Measurements from ENCODE around the gene TLCD3A.
"Not testable (repeated sequence)": the region's sequence is repeated elsewhere in the genome, so short reads cannot be mapped to it uniquely, and the experiment has no call there.

Gene TLCD3A

GRCh38 chr17:749359-749758 is 17.0 kb downstream of the TLCD3A start:
- H3K27ac ChIP-seq (ENCODE audit: low read depth, low read length); H3K4me3 ChIP-seq (ENCODE audit: low read depth, low read length); H3K27me3 ChIP-seq (ENCODE audit: insufficient read depth, low read length); H3K4me1 ChIP-seq (ENCODE audit: control insufficient read depth, insufficient read depth, low read length, unreplicated experiment); H2AFZ ChIP-seq (ENCODE audit: low read length, unreplicated experiment): not testable (repeated sequence)
- H3K79me2 ChIP-seq (ENCODE audit: control insufficient read depth, insufficient read depth, low read length, unreplicated experiment) = peaks cover 65% of the 10 kb centered on the region
- H3K36me3 ChIP-seq (ENCODE audit: insufficient read depth, low read length) = peaks cover 44% of the 10 kb centered on the region

GRCh38 chr17:750431-751037 is 18.1 kb downstream of the TLCD3A start:
- Histone ChIP-seq H2AFZ (ENCODE audit: low read length, unreplicated experiment) (no peak overlapping the region), H3K79me2 (ENCODE audit: control insufficient read depth, insufficient read depth, low read length, unreplicated experiment) (peaks cover 55% of the 10 kb centered on the region), H3K4me1 (ENCODE audit: control insufficient read depth, insufficient read depth, low read length, unreplicated experiment) (peaks cover 9% of the 10 kb centered on the region)

GRCh38 chr17:751269-752001 is 19.0 kb downstream of the TLCD3A start:
- Histone ChIP-seq H3K4me3 (ENCODE audit: low read depth, low read length) (peak overlapping the region; percentile 98), H3K27ac (ENCODE audit: low read depth, low read length) (peak overlapping the region; percentile 46; the same call in 1 of the 2 replicates), H3K36me3 (ENCODE audit: insufficient read depth, low read length) (peaks cover 30% of the 10 kb centered on the region), H3K79me2 (ENCODE audit: control insufficient read depth, insufficient read depth, low read length, unreplicated experiment) (peaks cover 51% of the 10 kb centered on the region), H2AFZ (ENCODE audit: low read length, unreplicated experiment) (peak overlapping the region; percentile 52), H3K4me1 (ENCODE audit: control insufficient read depth, insufficient read depth, low read length, unreplicated experiment) (peaks cover 9% of the 10 kb centered on the region), H3K27me3 (ENCODE audit: insufficient read depth, low read length) (no peaks in the 10 kb centered on the region)

More at GRCh38 chr17:750431-751037, 18.1 kb downstream of the TLCD3A start:
- Histone ChIP-seq H3K27me3 (ENCODE audit: insufficient read depth, low read length) (no peaks in the 10 kb centered on the region), H3K27ac (ENCODE audit: low read depth, low read length) (no peak overlapping the region), H3K36me3 (ENCODE audit: insufficient read depth, low read length) (peaks cover 38% of the 10 kb centered on the region), H3K4me3 (ENCODE audit: low read depth, low read length) (peak overlapping the region; percentile 98)

- Histone ChIP-seq H3K27ac (ENCODE audit: low read depth, low read length) (peak within 1 kb of the TSS; percentile 46; the same call in 1 of the 2 replicates), H3K4me1 (ENCODE audit: control insufficient read depth, insufficient read depth, low read length, unreplicated experiment) (peaks cover 9% of the 10 kb centered on the region), H3K79me2 (ENCODE audit: control insufficient read depth, insufficient read depth, low read length, unreplicated experiment) (peaks cover 44% of the 10 kb centered on the region), H3K36me3 (ENCODE audit: insufficient read depth, low read length) (peaks cover 23% of the 10 kb centered on the region), H2AFZ (ENCODE audit: low read length, unreplicated experiment) (peak within 1 kb of the TSS; percentile 99), H3K4me3 (ENCODE audit: low read depth, low read length) (peak within 1 kb of the TSS; percentile 98), H3K27me3 (ENCODE audit: insufficient read depth, low read length) (no peaks in the 10 kb centered on the region)
These were observed 19.7 kb downstream of the TLCD3A start, which contains the start of gene GEMIN4 for GRCh38 chr17:752002-752619. Gene GEMIN4, minus strand, starts transcription at chr17:752264. Its CDS starts 122 bp downstream, at chr17:752142.

GRCh38 chr17:752620-753219 is 20.3 kb downstream of the TLCD3A start:
- Histone ChIP-seq H3K27ac (ENCODE audit: low read depth, low read length) (no peak overlapping the region), H3K27me3 (ENCODE audit: insufficient read depth, low read length) (no peaks in the 10 kb centered on the region), H3K4me1 (ENCODE audit: control insufficient read depth, insufficient read depth, low read length, unreplicated experiment) (peaks cover 9% of the 10 kb centered on the region), H3K79me2 (ENCODE audit: control insufficient read depth, insufficient read depth, low read length, unreplicated experiment) (peaks cover 38% of the 10 kb centered on the region), H2AFZ (ENCODE audit: low read length, unreplicated experiment) (peak overlapping the region; percentile 99), H3K36me3 (ENCODE audit: insufficient read depth, low read length) (peaks cover 18% of the 10 kb centered on the region), H3K4me3 (ENCODE audit: low read depth, low read length) (peak overlapping the region; percentile 98)

GRCh38 chr17:753418-753817 is 21.0 kb downstream of the TLCD3A start:
- H3K27ac ChIP-seq (ENCODE audit: low read depth, low read length) = no peak overlapping the region
- peaks cover 9% of the 10 kb centered on the region for H3K4me1 ChIP-seq (ENCODE audit: control insufficient read depth, insufficient read depth, low read length, unreplicated experiment)
- H2AFZ ChIP-seq (ENCODE audit: low read length, unreplicated experiment) = no peak overlapping the region
- peaks cover 11% of the 10 kb centered on the region for H3K36me3 ChIP-seq (ENCODE audit: insufficient read depth, low read length)
- no peaks in the 10 kb centered on the region for H3K27me3 ChIP-seq (ENCODE audit: insufficient read depth, low read length)
- no peak overlapping the region for H3K4me3 ChIP-seq (ENCODE audit: low read depth, low read length)
- H3K79me2 ChIP-seq (ENCODE audit: control insufficient read depth, insufficient read depth, low read length, unreplicated experiment) = peaks cover 31% of the 10 kb centered on the region

GRCh38 chr17:755319-755961 is 23.0 kb downstream of the TLCD3A start:
- not testable (repeated sequence) for H3K4me1 ChIP-seq (ENCODE audit: control insufficient read depth, insufficient read depth, low read length, unreplicated experiment); H3K4me3 ChIP-seq (ENCODE audit: low read depth, low read length); H2AFZ ChIP-seq (ENCODE audit: low read length, unreplicated experiment); H3K36me3 ChIP-seq (ENCODE audit: insufficient read depth, low read length); H3K27ac ChIP-seq (ENCODE audit: low read depth, low read length); H3K27me3 ChIP-seq (ENCODE audit: insufficient read depth, low read length)
- peaks cover 16% of the 10 kb centered on the region for H3K79me2 ChIP-seq (ENCODE audit: control insufficient read depth, insufficient read depth, low read length, unreplicated experiment)

GRCh38 chr17:756010-756567 is 23.7 kb downstream of the TLCD3A start:
- not testable (repeated sequence) for H3K79me2 ChIP-seq (ENCODE audit: control insufficient read depth, insufficient read depth, low read length, unreplicated experiment); H3K27ac ChIP-seq (ENCODE audit: low read depth, low read length); H2AFZ ChIP-seq (ENCODE audit: low read length, unreplicated experiment); H3K27me3 ChIP-seq (ENCODE audit: insufficient read depth, low read length); H3K4me3 ChIP-seq (ENCODE audit: low read depth, low read length); H3K36me3 ChIP-seq (ENCODE audit: insufficient read depth, low read length); H3K4me1 ChIP-seq (ENCODE audit: control insufficient read depth, insufficient read depth, low read length, unreplicated experiment)

GRCh38 chr17:759964-760363 is 27.6 kb downstream of the TLCD3A start:
- no peak overlapping the region for H3K27ac ChIP-seq (ENCODE audit: low read depth, low read length)
- H3K36me3 ChIP-seq (ENCODE audit: insufficient read depth, low read length) = peaks cover 11% of the 10 kb centered on the region
- H3K4me1 ChIP-seq (ENCODE audit: control insufficient read depth, insufficient read depth, low read length, unreplicated experiment) = no peaks in the 10 kb centered on the region
- H2AFZ ChIP-seq (ENCODE audit: low read length, unreplicated experiment) = no peak overlapping the region
- no peaks in the 10 kb centered on the region for H3K79me2 ChIP-seq (ENCODE audit: control insufficient read depth, insufficient read depth, low read length, unreplicated experiment)
- H3K27me3 ChIP-seq (ENCODE audit: insufficient read depth, low read length) = no peaks in the 10 kb centered on the region
- H3K4me3 ChIP-seq (ENCODE audit: low read depth, low read length) = no peak overlapping the region

GRCh38 chr17:760371-760770 is 28.0 kb downstream of the TLCD3A start:
- H3K27me3 ChIP-seq (ENCODE audit: insufficient read depth, low read length) = no peaks in the 10 kb centered on the region
- H3K36me3 ChIP-seq (ENCODE audit: insufficient read depth, low read length) = peaks cover 11% of the 10 kb centered on the region

More at GRCh38 chr17:760371-760770, 28.0 kb downstream of the TLCD3A start:
- Histone ChIP-seq H3K27ac (ENCODE audit: low read depth, low read length) (no peak overlapping the region), H3K4me1 (ENCODE audit: control insufficient read depth, insufficient read depth, low read length, unreplicated experiment) (no peaks in the 10 kb centered on the region), H2AFZ (ENCODE audit: low read length, unreplicated experiment) (no peak overlapping the region), H3K79me2 (ENCODE audit: control insufficient read depth, insufficient read depth, low read length, unreplicated experiment) (no peaks in the 10 kb centered on the region), H3K4me3 (ENCODE audit: low read depth, low read length) (no peak overlapping the region)
